WI38 (cell line): ENCODE results near the gene NRN1.
A peak's percentile ranks its signal among the peaks of the same experiment; 100 is the strongest.

Experiments used
- H3K4me3 ChIP-seq: 2 replicates; pipeline ENCODE4 v1.5.1; 2011; ENCODE audit warnings: low read depth, mild to moderate bottlenecking, control low read depth, low read length
- TF ChIP-seq, protein P1 (sequence below): IDR thresholded peaks from 2 replicates; pipeline ENCODE4 v1.5.1; 2012; ENCODE audit warnings: low read depth, mild to moderate bottlenecking, control low read depth, low read length

The NRN1 gene

DNA sequence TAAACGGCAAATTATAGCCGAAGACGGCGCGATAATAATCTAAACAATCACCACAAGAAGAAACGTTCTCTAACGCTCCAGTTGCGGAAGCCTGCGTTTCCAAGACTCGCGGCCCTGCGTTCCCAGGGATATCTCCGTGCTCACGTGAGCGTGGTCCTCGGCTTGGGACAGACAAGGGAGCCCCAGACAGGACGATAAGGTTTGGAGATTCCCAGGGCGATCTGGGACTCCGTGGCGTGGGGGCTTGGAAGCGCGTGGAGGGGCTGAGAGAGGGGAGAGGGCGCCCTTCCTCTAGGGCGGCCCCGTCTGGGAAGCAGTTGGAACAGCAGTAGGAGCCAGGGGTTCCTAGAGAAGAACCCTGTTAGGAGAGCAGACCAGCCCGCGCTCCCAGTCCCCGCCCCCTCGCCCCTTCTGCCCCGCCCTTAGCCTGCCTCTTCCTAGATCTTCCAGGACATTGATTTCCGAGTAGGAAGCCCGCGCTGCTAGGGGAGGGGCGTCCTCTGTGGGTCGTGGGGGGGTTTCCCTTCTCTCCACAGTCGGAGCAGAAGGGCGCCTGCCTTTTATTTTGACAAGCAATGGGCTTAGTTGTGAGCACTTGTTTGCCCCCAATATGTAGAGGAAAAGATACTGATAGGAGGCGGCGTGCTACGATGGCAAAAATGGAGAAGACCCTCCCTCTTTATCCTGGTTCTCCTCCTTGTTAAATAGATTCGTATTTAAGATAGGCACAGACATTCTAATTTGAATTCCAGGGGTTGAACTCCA lies 10.6 kb downstream of the NRN1 start:
- peak overlapping the region; percentile 72 for H3K4me3 ChIP-seq
- TF ChIP-seq, protein P1, sequence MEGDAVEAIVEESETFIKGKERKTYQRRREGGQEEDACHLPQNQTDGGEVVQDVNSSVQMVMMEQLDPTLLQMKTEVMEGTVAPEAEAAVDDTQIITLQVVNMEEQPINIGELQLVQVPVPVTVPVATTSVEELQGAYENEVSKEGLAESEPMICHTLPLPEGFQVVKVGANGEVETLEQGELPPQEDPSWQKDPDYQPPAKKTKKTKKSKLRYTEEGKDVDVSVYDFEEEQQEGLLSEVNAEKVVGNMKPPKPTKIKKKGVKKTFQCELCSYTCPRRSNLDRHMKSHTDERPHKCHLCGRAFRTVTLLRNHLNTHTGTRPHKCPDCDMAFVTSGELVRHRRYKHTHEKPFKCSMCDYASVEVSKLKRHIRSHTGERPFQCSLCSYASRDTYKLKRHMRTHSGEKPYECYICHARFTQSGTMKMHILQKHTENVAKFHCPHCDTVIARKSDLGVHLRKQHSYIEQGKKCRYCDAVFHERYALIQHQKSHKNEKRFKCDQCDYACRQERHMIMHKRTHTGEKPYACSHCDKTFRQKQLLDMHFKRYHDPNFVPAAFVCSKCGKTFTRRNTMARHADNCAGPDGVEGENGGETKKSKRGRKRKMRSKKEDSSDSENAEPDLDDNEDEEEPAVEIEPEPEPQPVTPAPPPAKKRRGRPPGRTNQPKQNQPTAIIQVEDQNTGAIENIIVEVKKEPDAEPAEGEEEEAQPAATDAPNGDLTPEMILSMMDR: peak; percentile 2; the same call in 1 of the 2 replicates

DNA sequence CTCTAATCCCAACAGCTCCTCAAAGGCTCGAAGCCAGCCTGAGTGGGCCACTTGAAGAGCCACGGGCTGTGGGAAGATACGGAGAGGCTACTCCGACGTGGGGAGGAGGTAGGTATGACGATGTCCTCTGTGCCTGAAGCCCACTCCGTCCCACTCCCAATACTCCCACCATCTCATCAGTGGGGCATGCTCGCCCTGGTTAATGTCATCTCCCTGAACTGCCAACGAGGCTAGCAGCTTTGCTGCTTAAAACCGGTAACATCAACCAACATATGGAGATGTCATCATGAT lies 11.1 kb downstream of the NRN1 start:
- no peak overlapping the region; the same call in 1 of the 2 replicates for H3K4me3 ChIP-seq
- TF ChIP-seq, protein P1: no peak

DNA sequence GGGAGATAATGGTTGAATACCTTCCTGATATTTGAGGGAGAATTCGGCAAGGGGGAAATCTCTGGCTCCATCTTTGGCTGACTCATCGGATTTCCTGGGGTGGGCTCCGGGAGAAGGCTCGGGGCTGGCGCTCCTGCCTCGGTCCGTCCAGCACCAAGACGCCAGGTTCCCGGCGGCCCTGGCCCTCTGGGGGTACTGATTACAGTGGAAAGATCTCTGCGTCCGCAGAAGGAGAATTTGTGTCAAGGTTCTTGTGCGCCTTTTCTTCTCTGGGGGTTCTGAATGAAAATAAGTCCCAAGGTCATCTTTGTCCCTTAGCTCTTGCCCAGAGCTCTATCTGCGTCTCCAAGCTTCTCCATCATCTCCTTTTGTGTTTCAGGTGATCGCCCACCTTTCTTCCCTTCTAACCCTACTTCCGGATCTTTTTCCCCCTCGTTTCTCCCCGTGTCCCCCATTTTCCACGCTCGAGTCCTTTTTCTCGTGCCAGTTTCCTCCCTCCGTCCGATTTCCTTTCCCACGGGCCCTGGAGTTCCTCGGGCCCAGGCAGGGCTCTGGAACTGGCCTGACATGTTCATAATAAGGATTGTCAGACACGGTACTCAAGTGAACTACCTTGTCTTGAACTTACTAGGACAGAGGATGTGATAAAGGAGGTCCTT lies 11.6 kb downstream of the NRN1 start:
- no peak overlapping the region for H3K4me3 ChIP-seq
- TF ChIP-seq, protein P1: no peak

GRCh38 chr6:5994234-5994998 lies 12.3 kb downstream of the NRN1 start:
- H3K4me3 ChIP-seq: no peak overlapping the region
- TF ChIP-seq, protein P1: no peak

DNA sequence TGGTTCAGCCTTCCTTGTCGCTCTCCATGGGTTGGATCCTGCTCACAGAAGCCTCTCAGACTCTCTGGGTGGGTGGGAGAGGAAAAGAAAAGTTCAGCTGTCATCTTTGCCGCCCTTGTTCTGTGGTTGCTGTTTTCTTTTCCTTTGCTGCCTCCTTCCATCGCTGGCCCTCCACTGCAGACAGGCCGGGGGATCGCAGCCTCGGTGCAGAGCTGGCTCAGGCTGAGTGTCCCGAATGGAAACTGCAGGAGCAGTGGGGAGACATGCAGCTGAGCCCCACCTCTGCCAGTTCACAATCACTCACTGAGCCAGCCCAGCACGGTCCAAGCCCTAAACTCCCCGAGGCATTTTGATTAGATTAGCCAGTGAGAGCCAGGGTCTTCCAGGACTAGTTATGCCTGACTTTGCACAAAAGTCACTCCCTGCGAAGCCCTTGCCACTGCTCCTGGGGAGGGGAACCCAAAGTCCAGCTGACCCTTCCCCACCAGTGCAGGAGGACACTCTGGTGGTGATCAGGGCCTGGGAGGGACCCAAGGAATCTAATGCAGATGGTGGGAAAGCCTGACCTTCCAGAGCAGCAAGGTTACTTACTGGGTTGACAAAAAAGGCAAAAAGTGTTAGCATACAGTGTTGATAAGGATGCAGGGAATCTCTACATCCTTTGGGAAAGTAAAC lies 14.0 kb downstream of the NRN1 start:
- TF ChIP-seq, protein P1: no peak
- H3K4me3 ChIP-seq: no peak overlapping the region

GRCh38 chr6:5990786-5991185 lies 15.9 kb downstream of the NRN1 start:
- TF ChIP-seq, protein P1: no peak

More at GRCh38 chr6:5990786-5991185, 15.9 kb downstream of the NRN1 start:
- no peak overlapping the region for H3K4me3 ChIP-seq
